ENCODE results near the gene ATAD3B. TPM values are rescaled to one million over a fixed set of nuclear protein-coding genes. Genes with fewer than 3 reads are reported as not detected.

The ATAD3B gene
- total and polyA plus RNA-seq, 2 of the 13 experiments (the other 11 are each of a cell fraction or from before 2014, with no cell fraction given), result 9.6 to 31.1 TPM

GRCh38 chr1:1441002-1441888, 30.3 kb upstream of the ATAD3B start (continued):
- TF ChIP-seq ZNF362 (CRISPR knock-in tag; IDR thresholded peaks at IDR 0.05; ENCODE audit: borderline replicate concordance) (0 out of 2 replicates have a peak, but pooled peaks have one; percentile 18), TEAD3 (CRISPR knock-in tag; optimal IDR thresholded peaks at IDR 0.05; ENCODE audit: borderline replicate concordance) (no peak), FOXC1 (CRISPR knock-in tag; IDR thresholded peaks at IDR 0.05; ENCODE audit: borderline replicate concordance) (peak; percentile 55), ZIK1 (CRISPR knock-in tag; IDR thresholded peaks at IDR 0.05; ENCODE audit: borderline replicate concordance, low read depth) (no peak), ZSCAN21 (CRISPR knock-in tag; IDR thresholded peaks at IDR 0.05; ENCODE audit: borderline replicate concordance) (peak; percentile 63; the same call in 1 of the 2 replicates), LCORL (IDR thresholded peaks at IDR 0.05) (no peak), LCORL (CRISPR knock-in tag; IDR thresholded peaks at IDR 0.05) (peak; percentile 86), IRF9 (CRISPR knock-in tag; IDR thresholded peaks at IDR 0.05; ENCODE audit: borderline replicate concordance) (peak; percentile 58; the same call in 1 of the 2 replicates), SRSF1 (optimal IDR thresholded peaks at IDR 0.05; ENCODE audit: low read depth, low read length) (peak; percentile 75), PRMT3 (CRISPR knock-in tag; IDR thresholded peaks at IDR 0.05; ENCODE audit: borderline replicate concordance, low read depth) (no peak), ZBTB40 (IDR thresholded peaks at IDR 0.05) (no peak), ZBTB40 (CRISPR knock-in tag; IDR thresholded peaks at IDR 0.05) (no peak), RELA (CRISPR knock-in tag; IDR thresholded peaks at IDR 0.05) (no peak), SP1 (IDR thresholded peaks at IDR 0.05) (no peak), SP1 (CRISPR knock-in tag; IDR thresholded peaks at IDR 0.05) (peak; percentile 21; the same call in 1 of the 2 replicates), ARID3A (IDR thresholded peaks at IDR 0.05; ENCODE audit: low read depth, low read length) (no peak)
